Endothelial cell (in vitro differentiated cells): ENCODE results near the gene EIF3I. TPM values are rescaled to one million over a fixed set of nuclear protein-coding genes. Genes with fewer than 3 reads are reported as not detected.

Source experiments
- DNase-seq: peaks from one replicate; pipeline ENCODE4 v3.0.0; 2021; ENCODE audit warnings: low spot score
- H3K27ac Mint-ChIP-seq: one replicate; pipeline ENCODE4 v1.8.0; 2021; ENCODE audit warnings: mixed read lengths, inconsistent platforms; ENCODE audit not compliant: unreplicated experiment
- H3K27me3 Mint-ChIP-seq: one replicate; pipeline ENCODE4 v1.8.0; 2021; ENCODE audit warnings: mild to moderate bottlenecking, moderate library complexity, mixed read lengths, inconsistent platforms; ENCODE audit not compliant: unreplicated experiment
- H3K36me3 Mint-ChIP-seq: one replicate; pipeline ENCODE4 v1.8.0; 2021; ENCODE audit warnings: mild to moderate bottlenecking, low read depth, mixed read lengths, inconsistent platforms; ENCODE audit not compliant: unreplicated experiment
- H3K4me1 Mint-ChIP-seq: one replicate; pipeline ENCODE4 v1.8.0; 2021; ENCODE audit warnings: mild to moderate bottlenecking, mixed read lengths, inconsistent platforms; ENCODE audit not compliant: unreplicated experiment
- H3K4me3 Mint-ChIP-seq: one replicate; pipeline ENCODE4 v1.8.0; 2021; ENCODE audit warnings: mild to moderate bottlenecking, mixed read lengths, inconsistent platforms; ENCODE audit not compliant: unreplicated experiment
- H3K9me3 Mint-ChIP-seq: one replicate; pipeline ENCODE4 v1.8.0; 2021; ENCODE audit warnings: mixed read lengths, inconsistent platforms; ENCODE audit not compliant: unreplicated experiment
- total RNA-seq: library from RNA; stranded (reverse); fragmentation: NEBNext Ultra II Directional; extraction: Animal tissue kit (Norgen Biotek cat#: 25700); gene quantifications from one replicate; pipeline ENCODE4 v1.2.1, GENCODE V29; 2021; ENCODE audit not compliant: unreplicated experiment
- TF ChIP-seq, protein P1 (sequence below): fragments of 200-600 bp; sonication (generic); IDR thresholded peaks from one replicate; pipeline ENCODE4 v1.5.0; 2021; ENCODE audit warnings: antibody characterized with exemption; ENCODE audit not compliant: unreplicated experiment

Gene EIF3I
- total RNA-seq, 1 donor from 2014 or later = 174 TPM

DNA sequence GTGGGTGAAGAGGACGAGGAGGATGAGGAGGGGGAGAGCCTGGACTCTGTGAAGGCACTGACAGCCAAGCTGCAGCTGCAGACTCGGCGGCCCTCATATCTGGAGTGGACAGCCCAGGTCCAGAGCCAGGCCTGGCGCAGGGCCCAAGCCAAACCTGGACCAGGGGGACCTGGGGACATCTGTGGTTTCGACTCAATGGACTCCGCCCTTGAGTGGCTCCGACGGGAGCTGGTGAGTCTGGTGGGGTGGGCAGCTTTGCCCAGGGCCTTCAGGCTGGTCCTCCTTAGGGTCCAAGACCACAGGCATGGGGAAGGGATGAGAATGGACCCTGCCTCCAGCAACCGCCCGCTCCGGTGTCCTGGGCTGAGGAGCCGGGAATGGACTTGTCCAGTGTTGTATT is 25.2 kb downstream of the EIF3I start:
- no peaks in the 10 kb centered on the region for H3K9me3 Mint-ChIP-seq
- peaks cover 17% of the 10 kb centered on the region for H3K27me3 Mint-ChIP-seq
- H3K36me3 Mint-ChIP-seq = peaks cover 5% of the 10 kb centered on the region
- DNase-seq = no peak
- no peak overlapping the region for H3K27ac Mint-ChIP-seq
- TF ChIP-seq, protein P1, sequence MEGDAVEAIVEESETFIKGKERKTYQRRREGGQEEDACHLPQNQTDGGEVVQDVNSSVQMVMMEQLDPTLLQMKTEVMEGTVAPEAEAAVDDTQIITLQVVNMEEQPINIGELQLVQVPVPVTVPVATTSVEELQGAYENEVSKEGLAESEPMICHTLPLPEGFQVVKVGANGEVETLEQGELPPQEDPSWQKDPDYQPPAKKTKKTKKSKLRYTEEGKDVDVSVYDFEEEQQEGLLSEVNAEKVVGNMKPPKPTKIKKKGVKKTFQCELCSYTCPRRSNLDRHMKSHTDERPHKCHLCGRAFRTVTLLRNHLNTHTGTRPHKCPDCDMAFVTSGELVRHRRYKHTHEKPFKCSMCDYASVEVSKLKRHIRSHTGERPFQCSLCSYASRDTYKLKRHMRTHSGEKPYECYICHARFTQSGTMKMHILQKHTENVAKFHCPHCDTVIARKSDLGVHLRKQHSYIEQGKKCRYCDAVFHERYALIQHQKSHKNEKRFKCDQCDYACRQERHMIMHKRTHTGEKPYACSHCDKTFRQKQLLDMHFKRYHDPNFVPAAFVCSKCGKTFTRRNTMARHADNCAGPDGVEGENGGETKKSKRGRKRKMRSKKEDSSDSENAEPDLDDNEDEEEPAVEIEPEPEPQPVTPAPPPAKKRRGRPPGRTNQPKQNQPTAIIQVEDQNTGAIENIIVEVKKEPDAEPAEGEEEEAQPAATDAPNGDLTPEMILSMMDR = no peak
- no peak overlapping the region for H3K4me3 Mint-ChIP-seq
- H3K4me1 Mint-ChIP-seq = peaks cover 48% of the 10 kb centered on the region

DNA sequence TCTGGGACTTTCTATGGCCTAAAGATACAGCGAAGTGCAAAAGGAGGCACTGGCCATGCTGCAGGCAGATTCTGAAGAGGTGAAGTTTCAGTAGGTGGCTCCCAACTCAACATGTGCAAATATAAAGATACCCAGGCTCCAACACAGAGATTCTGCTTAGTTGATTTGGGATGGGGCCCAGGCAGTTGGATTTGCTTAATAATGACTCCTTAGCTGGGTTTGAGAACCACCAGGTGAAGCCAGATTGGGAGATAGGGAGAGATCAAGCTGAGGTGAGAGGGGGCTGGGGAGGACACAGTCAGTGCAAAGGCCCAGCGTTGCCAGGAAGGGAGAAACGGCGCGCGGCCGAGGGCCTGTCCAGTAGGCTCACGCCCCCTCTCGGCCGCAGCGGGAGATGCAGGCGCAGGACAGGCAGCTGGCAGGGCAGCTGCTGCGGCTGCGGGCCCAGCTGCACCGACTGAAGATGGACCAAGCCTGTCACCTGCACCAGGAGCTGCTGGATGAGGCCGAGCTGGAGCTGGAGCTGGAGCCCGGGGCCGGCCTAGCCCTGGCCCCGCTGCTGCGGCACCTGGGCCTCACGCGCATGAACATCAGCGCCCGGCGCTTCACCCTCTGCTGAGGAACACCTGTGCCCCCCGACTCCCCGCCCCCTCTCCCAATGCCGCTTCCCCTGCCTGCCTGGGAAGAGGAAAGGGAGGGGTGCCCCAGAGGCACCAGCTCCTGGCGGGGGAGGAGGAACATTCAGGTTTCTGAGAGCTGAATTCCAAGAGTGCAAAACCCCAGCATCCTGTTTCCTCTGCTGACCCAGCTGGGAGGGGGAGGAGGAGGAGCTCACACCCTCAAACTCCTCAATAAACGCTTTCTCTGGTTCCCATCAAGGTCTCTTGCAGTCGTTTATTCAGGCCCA is 26.0 kb downstream of the EIF3I start:
- H3K27ac Mint-ChIP-seq = peak overlapping the region; percentile 83
- peak; percentile 87 for DNase-seq
- TF ChIP-seq, protein P1 = peak; percentile 90
- peaks cover 48% of the 10 kb centered on the region for H3K4me1 Mint-ChIP-seq
- peak overlapping the region; percentile 51 for H3K4me3 Mint-ChIP-seq
- peaks cover 18% of the 10 kb centered on the region for H3K27me3 Mint-ChIP-seq
- H3K36me3 Mint-ChIP-seq = peaks cover 5% of the 10 kb centered on the region
- no peaks in the 10 kb centered on the region for H3K9me3 Mint-ChIP-seq

GRCh38 chr1:32249831-32250525 is 27.8 kb downstream of the EIF3I start:
- H3K36me3 Mint-ChIP-seq = peaks cover 5% of the 10 kb centered on the region
- TF ChIP-seq, protein P1 = no peak
- DNase-seq = peak; percentile 57
- H3K4me1 Mint-ChIP-seq = peaks cover 51% of the 10 kb centered on the region
- H3K27ac Mint-ChIP-seq = peak overlapping the region; percentile 97
- H3K27me3 Mint-ChIP-seq = peaks cover 18% of the 10 kb centered on the region
- H3K9me3 Mint-ChIP-seq = no peaks in the 10 kb centered on the region
- H3K4me3 Mint-ChIP-seq = peak overlapping the region; percentile 72

- Mint-ChIP-seq H3K36me3 (peaks cover 5% of the 10 kb centered on the region), H3K27ac (peak within 1 kb of the TSS; percentile 97), H3K27me3 (peaks cover 18% of the 10 kb centered on the region), H3K4me3 (peak within 1 kb of the TSS; percentile 72), H3K4me1 (peaks cover 51% of the 10 kb centered on the region), H3K9me3 (no peaks in the 10 kb centered on the region)
- TF ChIP-seq, protein P1 = no peak
- DNase-seq = no peak
These were observed 28.9 kb downstream of the EIF3I start, which contains the start of gene LCK for GRCh38 chr1:32250893-32251716. LCK (plus strand) TSS chr1:32251265; CDS start chr1:32274330, 23,065 bp downstream.
